C4-2B (cell line): ENCODE measurements around the gene CDYL.

Experiments used
- CTCF ChIP-seq: fragments of 450-650 bp; conservative IDR thresholded peaks from 2 replicates; pipeline ENCODE4 v1.5.1; 2017; ENCODE audit warnings: mild to moderate bottlenecking
- ZFX ChIP-seq: fragments of 450-650 bp; IDR thresholded peaks from 2 replicates; pipeline ENCODE4 v1.6.1; 2017

DNA sequence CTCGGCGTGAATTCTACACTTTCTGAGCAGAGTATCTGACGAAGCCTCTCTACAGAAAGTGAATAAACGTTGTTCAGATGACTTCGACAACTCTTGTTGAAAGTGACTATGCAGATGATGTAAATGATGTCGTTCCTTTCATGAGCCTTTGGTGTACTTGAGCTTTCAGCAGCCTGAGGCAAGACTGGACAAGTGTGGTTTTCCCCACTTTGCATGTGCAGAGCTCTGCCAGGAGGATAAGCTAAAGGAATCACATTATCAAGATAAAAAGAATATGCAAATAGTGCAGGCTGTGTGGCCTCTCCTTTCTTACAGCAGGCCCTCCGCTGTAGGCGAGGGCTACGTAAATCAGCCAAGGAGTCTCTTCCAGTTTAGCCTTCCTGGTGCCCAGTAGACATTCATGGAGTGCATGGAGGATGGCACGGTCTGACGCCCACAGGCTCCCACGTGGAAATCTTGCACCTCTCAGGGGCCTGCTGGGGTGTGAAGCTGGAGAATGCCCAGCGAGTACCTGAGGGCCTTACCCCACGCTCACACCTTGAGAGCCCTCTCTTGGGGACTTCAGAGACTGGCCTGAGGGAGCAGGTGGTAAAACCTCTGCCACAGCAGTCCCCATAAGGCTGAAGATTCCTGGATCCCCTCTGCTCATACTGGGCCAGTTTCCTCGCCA lies 172.7 kb downstream of the CDYL start:
- TF ChIP-seq CTCF, result no peak
- TF ChIP-seq ZFX, result no peak
